ENCODE results near the gene RFLNA. TPM values are rescaled to one million over a fixed set of nuclear protein-coding genes. Genes with fewer than 3 reads are reported as not detected.

The RFLNA gene
- total and polyA plus RNA-seq, 2 of the 13 experiments (the other 11 are each of a cell fraction or from before 2014, with no cell fraction given): not detected

DNA sequence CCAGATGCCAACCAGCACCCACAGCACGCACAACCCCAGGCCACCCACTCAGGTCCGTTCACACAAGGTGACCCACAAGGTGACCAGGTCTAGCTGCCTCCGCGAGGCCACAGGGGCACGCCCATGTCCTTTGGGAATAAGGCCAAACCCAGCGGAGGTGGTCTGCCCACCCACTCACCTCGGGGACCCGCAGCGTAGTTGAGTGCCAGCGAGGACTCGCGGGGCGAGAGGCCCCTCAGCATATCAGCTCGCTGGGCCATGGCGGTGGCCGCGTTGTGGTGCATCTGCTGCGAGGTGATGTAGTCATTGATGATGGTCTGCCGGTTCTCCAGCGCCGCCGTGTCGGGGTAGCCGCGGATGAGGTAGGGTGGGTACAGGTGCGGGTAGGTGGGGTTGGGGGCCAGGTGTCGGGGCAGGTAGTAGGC, 46.8 kb downstream of the RFLNA start (continued):
- TF ChIP-seq, protein P1, sequence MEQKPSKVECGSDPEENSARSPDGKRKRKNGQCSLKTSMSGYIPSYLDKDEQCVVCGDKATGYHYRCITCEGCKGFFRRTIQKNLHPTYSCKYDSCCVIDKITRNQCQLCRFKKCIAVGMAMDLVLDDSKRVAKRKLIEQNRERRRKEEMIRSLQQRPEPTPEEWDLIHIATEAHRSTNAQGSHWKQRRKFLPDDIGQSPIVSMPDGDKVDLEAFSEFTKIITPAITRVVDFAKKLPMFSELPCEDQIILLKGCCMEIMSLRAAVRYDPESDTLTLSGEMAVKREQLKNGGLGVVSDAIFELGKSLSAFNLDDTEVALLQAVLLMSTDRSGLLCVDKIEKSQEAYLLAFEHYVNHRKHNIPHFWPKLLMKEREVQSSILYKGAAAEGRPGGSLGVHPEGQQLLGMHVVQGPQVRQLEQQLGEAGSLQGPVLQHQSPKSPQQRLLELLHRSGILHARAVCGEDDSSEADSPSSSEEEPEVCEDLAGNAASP (CRISPR knock-in tag; IDR thresholded peaks at IDR 0.05; ENCODE audit: borderline replicate concordance): no peak

GRCh38 chr12:124344022-124344421, 49.1 kb downstream of the RFLNA start:
- ATAC-seq (no peak), FAIRE-seq (no peak), DNase-seq (ENCODE audit: low spot score) (no peak)
- no peak for TF ChIP-seq SP140L (CRISPR knock-in tag; IDR thresholded peaks at IDR 0.05; ENCODE audit: borderline replicate concordance)
- TF ChIP-seq AKNA (CRISPR knock-in tag; IDR thresholded peaks at IDR 0.05; ENCODE audit: borderline replicate concordance): no peak
- no peak for TF ChIP-seq KLF6 (CRISPR knock-in tag; IDR thresholded peaks at IDR 0.05)
- TF ChIP-seq ZNF674 (CRISPR knock-in tag; IDR thresholded peaks at IDR 0.05; ENCODE audit: low read depth): no peak
- TF ChIP-seq, protein P2, sequence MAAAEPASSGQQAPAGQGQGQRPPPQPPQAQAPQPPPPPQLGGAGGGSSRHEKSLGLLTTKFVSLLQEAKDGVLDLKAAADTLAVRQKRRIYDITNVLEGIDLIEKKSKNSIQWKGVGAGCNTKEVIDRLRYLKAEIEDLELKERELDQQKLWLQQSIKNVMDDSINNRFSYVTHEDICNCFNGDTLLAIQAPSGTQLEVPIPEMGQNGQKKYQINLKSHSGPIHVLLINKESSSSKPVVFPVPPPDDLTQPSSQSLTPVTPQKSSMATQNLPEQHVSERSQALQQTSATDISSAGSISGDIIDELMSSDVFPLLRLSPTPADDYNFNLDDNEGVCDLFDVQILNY (CRISPR knock-in tag; conservative IDR thresholded peaks at IDR 0.05): no peak
- TF ChIP-seq THAP11 (CRISPR knock-in tag; IDR thresholded peaks at IDR 0.05): no peak
- TF ChIP-seq CBFB (CRISPR knock-in tag; IDR thresholded peaks at IDR 0.05): no peak
- TF ChIP-seq NFE2 (CRISPR knock-in tag; IDR thresholded peaks at IDR 0.05): no peak
- Histone ChIP-seq H3K4me2 (ENCODE audit: low read depth, low read length) (no peak overlapping the region), H4K20me1 (ENCODE audit: insufficient read depth, low read length) (no peaks in the 10 kb centered on the region), H3K36me3 (replicated peaks in 1 of 2; ENCODE audit: control insufficient read depth in 1 of 2, insufficient read depth in 2 of 2, low read length in 2 of 2) (peaks cover 20 to 50% of the 10 kb centered on the region in 2 experiments; a peak in 4 of 5 replicates), H3K79me2 (ENCODE audit: insufficient read depth, low read length) (no peaks in the 10 kb centered on the region), H3K4me1 (ENCODE audit: insufficient read depth, low read length) (no peaks in the 10 kb centered on the region), H3K27me3 (ENCODE audit: control insufficient read depth in 1 of 2, insufficient read depth in 2 of 2, low read length in 2 of 2) (no peaks in the 10 kb centered on the region), H3K27ac (ENCODE audit: extremely low read length, insufficient read depth, low read length) (no peak overlapping the region), H3K4me3 (replicated peaks in 1 of 3; ENCODE audit: insufficient read depth in 1 of 3, low read depth in 2 of 3, low read length in 3 of 3) (no peak overlapping the region), H3K9ac (ENCODE audit: insufficient read depth, low read depth, low read length) (no peak overlapping the region), H3K9me3 (ENCODE audit: low read length) (no peaks in the 10 kb centered on the region), H2AFZ (ENCODE audit: low read length) (no peak overlapping the region)
- ChIA-PET POLR2A (no interaction called here), CTCF (ENCODE audit: low intra/inter-chr PET ratio, low total read pairs) (no interaction called here)
- no TSS peak for BruUV-seq (replicated peaks)
- WGBS (ENCODE audit: low lambda C conversion rate): 95% methylated on average over 9 of the region's 9 CpGs
- in situ Hi-C loops (cut with HindIII; ENCODE audit: extremely low pct_ligation_motif_present, low pct_unique_long_range_greater_than_20kb): no loop called here
- intact Hi-C loops (cut with micrococcal nuclease; ENCODE audit: unreplicated experiment): no loop called here
